GM12873 (cell line): ENCODE results near the gene AMFR.

Experiments
- TF ChIP-seq, protein P1 (sequence below): IDR thresholded peaks from 2 replicates; pipeline ENCODE4 v1.5.1; 2012; ENCODE audit warnings: low read depth, mild to moderate bottlenecking, moderate library complexity, low read length, control low read depth; ENCODE audit not compliant: insufficient read depth; ENCODE audit errors: missing control alignments

AMFR gene

GRCh38 chr16:56353054-56353921 lies 72.1 kb downstream of the AMFR start:
- TF ChIP-seq, protein P1, sequence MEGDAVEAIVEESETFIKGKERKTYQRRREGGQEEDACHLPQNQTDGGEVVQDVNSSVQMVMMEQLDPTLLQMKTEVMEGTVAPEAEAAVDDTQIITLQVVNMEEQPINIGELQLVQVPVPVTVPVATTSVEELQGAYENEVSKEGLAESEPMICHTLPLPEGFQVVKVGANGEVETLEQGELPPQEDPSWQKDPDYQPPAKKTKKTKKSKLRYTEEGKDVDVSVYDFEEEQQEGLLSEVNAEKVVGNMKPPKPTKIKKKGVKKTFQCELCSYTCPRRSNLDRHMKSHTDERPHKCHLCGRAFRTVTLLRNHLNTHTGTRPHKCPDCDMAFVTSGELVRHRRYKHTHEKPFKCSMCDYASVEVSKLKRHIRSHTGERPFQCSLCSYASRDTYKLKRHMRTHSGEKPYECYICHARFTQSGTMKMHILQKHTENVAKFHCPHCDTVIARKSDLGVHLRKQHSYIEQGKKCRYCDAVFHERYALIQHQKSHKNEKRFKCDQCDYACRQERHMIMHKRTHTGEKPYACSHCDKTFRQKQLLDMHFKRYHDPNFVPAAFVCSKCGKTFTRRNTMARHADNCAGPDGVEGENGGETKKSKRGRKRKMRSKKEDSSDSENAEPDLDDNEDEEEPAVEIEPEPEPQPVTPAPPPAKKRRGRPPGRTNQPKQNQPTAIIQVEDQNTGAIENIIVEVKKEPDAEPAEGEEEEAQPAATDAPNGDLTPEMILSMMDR: no peak

DNA sequence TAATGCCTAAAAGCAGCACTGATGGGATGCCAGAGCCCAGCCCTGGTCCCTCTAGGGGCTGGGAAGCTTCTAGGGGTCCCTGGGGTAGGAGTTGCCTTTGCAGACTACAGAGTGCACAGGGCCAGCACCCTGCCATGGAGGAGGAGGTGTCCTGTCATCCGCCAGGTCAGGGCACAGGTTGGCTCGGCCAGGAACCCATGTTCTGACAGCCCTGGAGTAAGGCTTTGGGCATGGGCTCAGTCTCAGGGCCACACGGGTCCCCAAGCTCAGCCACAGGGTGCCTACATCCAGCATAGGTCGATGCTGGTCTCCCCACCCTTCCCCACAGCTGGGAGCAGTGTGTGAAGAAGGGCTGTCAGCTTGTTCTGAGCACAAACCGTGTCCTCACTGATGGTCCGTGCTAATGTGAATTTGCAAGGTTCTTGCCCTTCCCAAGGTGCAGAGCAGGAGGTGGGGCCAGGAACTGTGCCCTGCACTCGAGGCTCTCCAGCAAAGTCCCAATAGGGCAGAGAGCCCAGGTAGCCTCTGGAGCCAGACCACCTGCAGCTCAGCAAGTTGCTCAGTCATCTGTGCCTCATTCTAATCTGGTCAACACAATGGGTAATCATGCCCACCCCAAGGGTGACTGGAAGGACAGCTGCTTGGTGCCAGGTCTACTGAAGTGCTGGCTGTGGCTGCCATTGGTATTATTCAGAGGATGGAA lies 72.8 kb downstream of the AMFR start:
- TF ChIP-seq, protein P1: no peak

DNA sequence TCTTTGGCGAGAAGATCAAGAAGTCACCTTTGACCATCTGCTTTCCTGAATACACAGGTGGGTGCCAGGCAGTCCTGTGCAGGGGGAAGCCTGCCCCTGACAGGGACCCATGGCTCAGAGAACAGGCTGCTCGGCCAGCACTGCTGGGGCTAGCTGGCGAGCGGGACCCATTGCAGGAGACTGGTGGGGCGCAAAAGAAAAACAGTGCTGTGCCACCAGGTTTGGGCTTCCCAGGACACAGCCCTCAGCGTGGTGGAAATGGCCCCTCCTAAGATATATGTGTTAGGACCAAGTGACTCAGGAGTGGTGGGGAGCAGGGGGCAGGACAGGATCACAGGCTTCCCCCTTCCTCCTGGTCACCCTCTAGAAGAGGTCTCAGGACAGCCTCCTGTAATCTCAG lies 73.9 kb downstream of the AMFR start:
- TF ChIP-seq, protein P1: no peak

DNA sequence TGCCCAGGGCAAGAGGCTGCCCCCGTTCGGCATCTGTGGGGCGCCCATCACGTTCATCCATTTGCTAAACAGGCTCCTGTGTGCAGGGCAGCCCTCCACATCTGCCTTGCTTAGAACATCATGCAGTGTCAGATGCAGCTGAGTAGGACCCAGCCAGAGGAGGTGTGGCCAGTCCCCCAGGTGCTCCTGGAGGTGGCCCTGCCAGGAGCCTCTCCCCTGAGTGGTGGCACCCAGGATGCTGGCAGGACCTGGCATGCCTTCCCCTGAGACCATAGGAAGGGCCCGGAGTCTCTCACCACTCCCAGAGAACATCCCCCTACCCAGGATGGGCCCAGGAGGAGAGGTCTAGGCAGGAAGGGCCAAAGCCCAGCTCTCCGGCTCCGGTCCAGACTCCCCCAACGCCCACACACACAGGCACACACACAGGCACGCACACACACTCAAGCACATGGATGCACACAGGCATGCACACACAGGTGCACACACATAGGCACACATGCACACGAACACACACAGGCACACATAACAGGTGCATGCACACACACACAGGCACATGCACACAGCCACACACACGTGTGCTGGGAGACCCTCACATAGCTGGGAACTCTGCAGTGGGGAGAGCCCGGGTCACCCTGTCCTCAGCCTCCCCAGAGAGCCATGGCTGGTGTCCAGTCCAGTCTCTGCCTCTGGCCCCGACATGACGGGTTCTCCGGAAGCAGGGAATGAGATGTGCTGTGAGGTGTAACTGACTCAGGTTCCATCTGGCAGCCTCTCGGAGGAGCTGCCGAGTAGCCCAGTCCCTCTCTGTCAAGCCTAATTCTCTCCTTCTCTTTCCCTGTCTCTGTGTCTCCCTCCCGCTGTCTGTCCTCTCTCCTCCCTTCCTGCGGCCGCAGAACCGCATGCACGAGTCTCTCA lies 74.6 kb downstream of the AMFR start:
- TF ChIP-seq, protein P1: no peak

GRCh38 chr16:56349711-56350161 lies 75.6 kb downstream of the AMFR start:
- TF ChIP-seq, protein P1: no peak

DNA sequence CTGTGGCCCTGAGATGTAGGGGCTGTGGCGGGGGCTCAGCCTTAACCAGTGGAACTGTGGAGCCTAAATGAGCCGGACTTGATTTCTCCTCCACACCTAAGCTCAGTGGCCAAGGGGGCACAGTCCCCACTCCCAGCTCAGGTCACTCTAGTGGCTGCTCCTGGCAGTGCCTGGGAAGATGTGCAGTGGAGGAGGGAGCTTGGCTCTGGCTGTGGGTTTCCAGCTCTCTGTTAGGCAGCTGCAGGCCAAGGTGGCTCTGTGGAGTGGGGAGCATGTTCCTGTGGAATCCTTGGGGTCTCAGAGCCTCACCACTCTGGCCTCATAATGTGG lies 76.3 kb downstream of the AMFR start:
- TF ChIP-seq, protein P1: peak; percentile 7
